ENCODE measurements around the gene MSI2. TPM values are rescaled to one million over a fixed set of nuclear protein-coding genes. Genes with fewer than 3 reads are reported as not detected.
"Not testable (repeated sequence)": the region's sequence is repeated elsewhere in the genome, so short reads cannot be mapped to it uniquely, and the experiment has no call there.

Gene MSI2
- total RNA-seq, 8 experiments from 2014 or later, result 33.0 to 114 (median 67.5) TPM

DNA sequence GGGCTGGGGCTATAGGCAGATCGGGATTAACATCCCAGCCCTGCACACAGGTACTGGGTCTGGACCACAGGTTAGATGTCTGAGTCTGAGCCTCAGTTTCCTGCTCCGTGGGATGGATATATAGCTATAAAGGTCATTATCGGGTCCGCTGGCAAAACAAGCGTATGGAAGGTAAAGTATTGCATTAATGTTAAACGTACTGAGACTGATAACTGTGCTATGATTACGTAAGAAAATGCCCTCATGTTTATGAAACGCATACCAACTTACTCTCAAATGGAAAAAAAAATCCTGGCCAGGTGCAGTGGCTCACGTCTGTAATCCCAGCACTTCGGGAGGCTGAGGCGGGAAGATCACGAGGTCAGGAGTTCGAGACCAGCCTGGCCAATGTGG lies 353.6 kb downstream of the MSI2 start:
- no peak overlapping the region for H3K4me3 ChIP-seq
- H3K27ac ChIP-seq, result no peak overlapping the region
- in situ Hi-C loops (cut with MboI; ENCODE audit: low pct_unique_long_range_greater_than_20kb in 2 of 9, low sequenced_read_pairs in 9 of 9, unreplicated experiment in 9 of 9), result no loop called here
- ATAC-seq (replicated peaks in 6 of 8), result no peak
- peaks cover 25 to 26% of the 10 kb centered on the region in 2 donors for H3K4me1 ChIP-seq (replicated peaks in 1 of 2)
- WGBS, 10 experiments, result 86 to 100% (median 97%) methylated on average over 1 to 12 of the region's 13 CpGs; no CpG with 5 or more reads in 2 of the 10 experiments

DNA sequence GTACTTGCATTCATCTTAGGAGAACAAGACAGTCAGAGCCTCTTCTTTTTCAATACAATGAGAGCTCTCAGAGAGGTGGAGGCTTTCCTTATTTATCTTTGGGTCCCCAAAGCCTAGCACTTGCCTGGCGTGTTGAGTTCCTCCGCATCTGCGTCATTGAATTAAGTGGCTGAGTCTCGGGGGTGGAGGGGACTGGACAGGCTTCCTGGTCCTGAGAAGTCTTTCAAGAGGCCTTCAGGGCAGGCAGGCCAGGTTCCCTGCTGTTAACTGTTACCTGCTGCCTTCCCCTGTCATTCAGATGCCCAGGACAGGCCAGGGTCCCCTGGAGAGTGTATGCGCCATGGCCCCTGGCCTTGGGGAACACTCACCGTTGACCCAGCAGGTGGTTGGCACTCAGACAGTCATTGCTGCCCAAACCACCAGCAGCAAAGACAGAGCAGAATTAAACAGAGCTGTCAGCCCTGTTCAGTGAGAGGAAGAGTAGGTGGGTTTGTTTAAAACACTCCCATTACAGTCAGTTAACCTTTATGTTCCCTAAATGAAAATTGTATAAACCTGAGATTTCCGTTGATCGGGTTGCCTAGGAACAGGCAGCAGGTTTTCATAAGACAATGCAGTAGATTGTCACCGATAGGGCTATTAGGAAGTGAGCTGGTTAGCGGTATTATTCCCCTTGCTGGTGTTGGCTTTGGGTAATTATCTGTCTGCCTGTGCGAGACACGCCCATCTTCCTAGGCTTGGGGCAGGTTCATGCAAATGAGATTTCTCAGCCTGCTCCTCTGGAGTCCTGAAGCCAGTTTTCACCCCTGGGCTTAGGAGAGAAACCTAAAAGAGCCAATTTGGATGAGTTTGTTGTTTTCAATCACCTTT lies 356.1 kb downstream of the MSI2 start:
- peak; percentile 37 to 86 (median 67) for ATAC-seq (replicated peaks in 6 of 8)
- 33 to 91% (median 67%) methylated on average over 3 to 6 of the region's 12 CpGs; no CpG with 5 or more reads in 3 of the 10 experiments for WGBS, 10 experiments
- in situ Hi-C loops (cut with MboI; ENCODE audit: low pct_unique_long_range_greater_than_20kb in 2 of 9, low sequenced_read_pairs in 9 of 9, unreplicated experiment in 9 of 9), result no loop called here
- peaks cover 9 to 20% of the 10 kb centered on the region in 2 donors for H3K4me1 ChIP-seq (replicated peaks in 1 of 2)
- no peak overlapping the region for H3K4me3 ChIP-seq
- no peak overlapping the region for H3K27ac ChIP-seq

DNA sequence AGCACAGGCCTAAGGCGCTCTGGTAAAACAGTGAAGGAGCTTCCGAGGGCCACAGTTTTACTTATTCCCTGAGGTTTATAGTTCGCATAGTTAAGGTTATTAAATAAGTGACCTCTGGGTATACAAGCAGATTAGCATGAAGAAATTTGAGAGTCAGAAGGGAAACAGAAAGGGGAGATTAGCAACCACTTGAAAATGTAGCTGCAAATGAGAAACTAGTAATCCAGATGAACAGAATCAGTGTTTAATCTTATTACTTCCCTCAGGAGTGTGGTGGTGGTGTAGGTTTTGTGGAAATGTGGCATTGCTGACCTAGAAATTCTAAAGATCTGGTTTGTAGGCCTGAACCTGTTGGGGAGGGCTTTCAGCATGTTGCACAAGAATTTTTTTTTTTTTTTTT lies 358.4 kb downstream of the MSI2 start:
- in situ Hi-C loops (cut with MboI; ENCODE audit: low pct_unique_long_range_greater_than_20kb in 2 of 9, low sequenced_read_pairs in 9 of 9, unreplicated experiment in 9 of 9), result no loop called here

DNA sequence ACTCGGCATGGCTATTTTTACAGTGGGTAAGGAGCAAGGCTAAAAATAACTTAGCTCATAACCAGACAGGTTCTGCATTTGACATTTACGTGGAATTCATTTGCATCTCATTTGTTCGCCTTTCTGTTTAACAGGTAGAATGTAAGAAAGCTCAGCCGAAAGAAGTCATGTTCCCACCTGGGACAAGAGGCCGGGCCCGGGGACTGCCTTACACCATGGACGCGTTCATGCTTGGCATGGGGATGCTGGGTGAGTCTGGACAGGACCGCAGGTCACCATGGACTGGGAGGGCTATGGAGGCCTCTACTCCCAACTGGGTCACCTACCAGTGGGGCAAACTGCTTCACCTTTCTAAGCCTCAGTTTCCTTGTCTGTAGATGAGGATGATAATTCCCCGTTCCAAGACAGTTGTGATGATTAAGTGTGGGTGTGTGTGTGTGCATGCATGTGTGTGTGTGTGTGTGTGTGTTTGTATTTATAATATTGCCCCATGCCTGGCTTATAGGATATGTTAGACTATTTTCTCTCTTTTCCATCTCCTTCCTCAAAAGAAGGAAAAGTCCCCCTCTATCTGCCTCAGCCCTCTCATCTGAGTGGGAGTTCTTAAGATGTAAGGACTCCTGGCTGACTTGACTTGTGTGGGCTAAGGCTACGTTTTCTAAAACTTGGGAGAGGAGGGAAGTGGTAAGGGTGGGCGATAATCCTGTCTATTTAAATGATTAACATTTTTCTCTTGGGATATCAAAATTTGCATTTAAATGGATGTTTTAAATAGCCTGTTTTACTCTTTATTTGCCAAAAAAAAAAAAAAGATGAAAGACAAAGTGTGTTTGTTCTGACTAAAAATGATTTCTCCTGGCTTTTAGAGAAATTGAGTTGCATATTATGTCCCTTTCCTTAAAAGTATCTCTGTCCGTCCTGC lies 359.8 kb downstream of the MSI2 start:
- in situ Hi-C loops (cut with MboI; ENCODE audit: low pct_unique_long_range_greater_than_20kb in 2 of 9, low sequenced_read_pairs in 9 of 9, unreplicated experiment in 9 of 9), result no loop called here
- Histone ChIP-seq H3K4me3 (no peak overlapping the region), H3K4me1 (replicated peaks in 1 of 2) (peaks cover 9 to 18% of the 10 kb centered on the region in 2 donors), H3K27ac (no peak overlapping the region)
- ATAC-seq (replicated peaks in 6 of 8), result peak in 1 of 8 experiments; percentile 4
- WGBS, 10 experiments, result 73 to 100% (median 80%) methylated on average over 1 to 12 of the region's 13 CpGs; no CpG with 5 or more reads in 1 of the 10 experiments

More for the DNA sequence above, 358.4 kb downstream of the MSI2 start:
- no peak for ATAC-seq (replicated peaks in 6 of 8)
- Histone ChIP-seq H3K27ac (no peak overlapping the region), H3K4me1 (replicated peaks in 1 of 2) (peaks cover 9 to 18% of the 10 kb centered on the region in 2 donors), H3K4me3 (no peak overlapping the region)
- WGBS, 10 experiments, result 87 to 100% (median 98%) methylated on average over 1 to 3 of the region's 3 CpGs

DNA sequence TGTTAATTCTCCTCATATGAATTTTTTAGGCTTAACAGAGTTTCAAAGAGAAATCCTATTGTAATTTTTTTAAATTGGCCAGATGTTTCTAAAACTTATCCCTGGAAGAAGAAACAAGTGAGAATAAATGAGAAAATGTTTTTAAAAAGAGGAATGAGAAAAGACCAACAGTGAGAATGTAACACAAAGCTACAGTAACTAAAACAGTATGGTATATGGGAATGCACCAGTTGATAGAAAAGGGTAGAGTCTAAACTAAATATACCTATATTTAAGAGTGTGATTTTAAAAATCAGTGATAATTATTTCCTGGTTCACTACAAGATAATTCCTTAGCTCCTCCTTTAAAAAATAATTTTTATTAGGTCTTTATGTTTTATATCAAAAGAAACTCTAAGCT lies 360.9 kb downstream of the MSI2 start:
- Histone ChIP-seq H3K4me1 (replicated peaks in 1 of 2) (peaks cover 8 to 19% of the 10 kb centered on the region in 2 donors), H3K4me3 (no peak overlapping the region), H3K27ac (no peak overlapping the region)
- in situ Hi-C loops (cut with MboI; ENCODE audit: low pct_unique_long_range_greater_than_20kb in 2 of 9, low sequenced_read_pairs in 9 of 9, unreplicated experiment in 9 of 9), result no loop called here
- ATAC-seq (replicated peaks in 6 of 8), result no peak

DNA sequence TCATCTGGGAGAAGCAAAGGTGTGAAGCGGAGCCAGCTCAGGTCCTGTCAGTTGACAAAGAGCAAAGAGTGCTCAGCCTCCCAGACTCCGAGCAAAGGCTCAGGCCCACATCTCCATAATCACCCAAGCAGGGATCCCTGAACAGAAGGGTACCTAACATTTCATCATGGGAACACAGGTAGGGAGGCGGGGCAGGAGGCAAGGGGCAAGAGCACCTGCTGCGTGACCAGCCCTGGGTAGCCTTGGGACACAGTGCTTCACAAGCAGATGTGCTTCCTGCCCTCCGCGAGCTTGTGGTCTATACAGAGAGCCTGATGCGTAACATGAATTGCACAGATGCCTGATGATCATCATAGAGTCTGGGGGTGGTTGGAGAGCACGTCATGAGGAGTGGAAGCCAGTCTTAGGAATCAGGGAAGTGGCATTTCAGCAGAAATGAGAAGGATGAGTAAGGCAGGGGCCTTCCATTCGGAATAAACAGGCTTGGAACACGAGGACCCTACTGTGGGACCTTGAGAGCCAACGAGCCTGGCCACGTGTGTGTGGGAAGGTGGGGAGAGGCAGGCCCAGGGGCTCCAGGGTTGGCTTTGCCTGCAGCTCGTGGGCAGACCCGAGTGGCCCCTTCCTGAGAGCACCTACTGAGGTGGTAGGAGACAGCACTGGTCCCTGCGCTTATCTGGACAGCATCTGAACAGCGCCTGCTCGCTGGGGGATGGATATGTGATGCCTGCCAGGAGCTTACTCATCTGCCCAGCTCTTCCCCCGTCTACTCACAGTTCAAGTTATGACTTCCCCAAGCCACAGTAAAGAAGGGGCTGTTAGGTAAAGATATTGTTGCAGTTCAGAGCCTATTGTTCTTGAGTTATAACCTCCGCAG lies 363.0 kb downstream of the MSI2 start:
- in situ Hi-C loops (cut with MboI; ENCODE audit: low pct_unique_long_range_greater_than_20kb in 2 of 9, low sequenced_read_pairs in 9 of 9, unreplicated experiment in 9 of 9), result no loop called here
- ATAC-seq (replicated peaks in 6 of 8), result no peak
- no peak overlapping the region for H3K27ac ChIP-seq
- 83 to 100% (median 100%) methylated on average over 1 to 10 of the region's 19 CpGs; no CpG with 5 or more reads in 4 of the 10 experiments for WGBS, 10 experiments
- H3K4me1 ChIP-seq (replicated peaks in 1 of 2), result peaks cover 20 to 29% of the 10 kb centered on the region in 2 donors
- no peak overlapping the region for H3K4me3 ChIP-seq

DNA sequence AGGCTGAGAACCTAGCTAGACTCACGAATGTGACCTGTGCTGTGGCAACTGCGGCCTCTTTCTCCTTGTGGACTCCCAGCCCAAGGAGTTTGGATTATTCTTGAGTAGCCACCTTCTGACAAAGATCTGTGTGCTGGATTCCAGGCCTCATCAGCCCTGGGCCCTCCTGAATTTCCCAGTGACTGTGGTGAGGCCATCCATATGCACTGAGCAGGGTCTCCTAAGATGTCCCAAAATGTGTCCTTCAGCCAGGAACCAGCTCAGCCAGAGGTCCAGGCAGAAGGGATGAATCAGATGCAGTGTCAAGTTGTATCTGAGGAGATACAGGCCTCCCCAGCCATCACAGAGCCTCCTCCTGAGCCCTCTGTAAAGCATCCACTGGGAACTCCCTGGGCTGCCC lies 364.3 kb downstream of the MSI2 start:
- H3K4me3 ChIP-seq, result no peak overlapping the region
- H3K4me1 ChIP-seq (replicated peaks in 1 of 2), result peaks cover 33 to 42% of the 10 kb centered on the region in 2 donors
- no peak for ATAC-seq (replicated peaks in 6 of 8)
- WGBS, 10 experiments, result 100% methylated on average over 1 to 2 of the region's 2 CpGs; no CpG with 5 or more reads in 4 of the 10 experiments
- H3K27ac ChIP-seq, result no peak overlapping the region
- in situ Hi-C loops (cut with MboI; ENCODE audit: low pct_unique_long_range_greater_than_20kb in 2 of 9, low sequenced_read_pairs in 9 of 9, unreplicated experiment in 9 of 9), result no loop called here

DNA sequence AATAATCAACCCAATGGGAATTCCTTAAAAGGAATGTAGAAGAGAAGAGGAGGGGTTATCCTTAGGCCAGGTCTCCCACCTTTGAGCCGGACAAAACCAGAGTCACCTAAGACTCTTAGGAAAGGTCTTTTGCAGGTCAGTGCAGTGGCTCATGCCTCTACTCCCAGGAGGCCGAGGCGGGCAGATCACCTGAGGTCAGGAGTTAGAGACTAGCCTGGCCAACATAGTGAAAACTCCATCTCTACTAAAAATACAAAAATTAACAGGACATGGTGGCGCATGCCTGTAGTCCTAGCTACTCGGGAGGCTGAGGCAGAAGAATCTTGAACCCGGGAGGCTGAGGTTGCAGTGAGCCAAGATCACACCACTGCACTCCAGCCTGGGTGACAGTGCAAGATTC lies 365.5 kb downstream of the MSI2 start:
- H3K4me3 ChIP-seq; H3K27ac ChIP-seq; ATAC-seq (replicated peaks in 6 of 8); in situ Hi-C loops (cut with MboI; ENCODE audit: low pct_unique_long_range_greater_than_20kb in 2 of 9, low sequenced_read_pairs in 9 of 9, unreplicated experiment in 9 of 9): not testable (repeated sequence)
- WGBS, 10 experiments, result 83 to 100% (median 92%) methylated on average over 1 to 5 of the region's 6 CpGs; no CpG with 5 or more reads in 4 of the 10 experiments
- peaks cover 40 to 44% of the 10 kb centered on the region in 2 donors for H3K4me1 ChIP-seq (replicated peaks in 1 of 2)

DNA sequence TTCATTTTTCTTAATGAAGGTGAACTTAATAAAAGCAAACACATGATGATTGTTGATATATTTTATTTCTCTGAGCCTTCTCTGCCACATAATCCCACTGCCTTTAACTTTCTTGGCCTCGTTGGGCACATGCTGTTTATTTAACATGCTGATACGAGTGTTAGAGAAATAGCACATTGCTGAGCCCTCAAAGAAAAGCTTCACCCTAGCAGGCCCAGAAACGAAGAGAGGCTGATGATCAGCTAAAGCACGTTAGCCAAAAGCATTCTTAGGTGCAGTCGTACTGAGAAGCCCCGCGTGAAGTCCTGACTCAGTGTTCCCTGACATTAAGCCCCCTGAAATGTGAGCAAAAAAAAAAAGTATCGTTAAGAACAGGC lies 366.0 kb downstream of the MSI2 start:
- in situ Hi-C loops (cut with MboI; ENCODE audit: low pct_unique_long_range_greater_than_20kb in 2 of 9, low sequenced_read_pairs in 9 of 9, unreplicated experiment in 9 of 9), result no loop called here
- no peak overlapping the region for H3K4me3 ChIP-seq
- H3K4me1 ChIP-seq (replicated peaks in 1 of 2), result peaks cover 40 to 49% of the 10 kb centered on the region in 2 donors
- no peak overlapping the region for H3K27ac ChIP-seq
- WGBS, 10 experiments, result 40 to 93% (median 80%) methylated on average over 2 to 8 of the region's 8 CpGs; no CpG with 5 or more reads in 2 of the 10 experiments
- no peak for ATAC-seq (replicated peaks in 6 of 8)

DNA sequence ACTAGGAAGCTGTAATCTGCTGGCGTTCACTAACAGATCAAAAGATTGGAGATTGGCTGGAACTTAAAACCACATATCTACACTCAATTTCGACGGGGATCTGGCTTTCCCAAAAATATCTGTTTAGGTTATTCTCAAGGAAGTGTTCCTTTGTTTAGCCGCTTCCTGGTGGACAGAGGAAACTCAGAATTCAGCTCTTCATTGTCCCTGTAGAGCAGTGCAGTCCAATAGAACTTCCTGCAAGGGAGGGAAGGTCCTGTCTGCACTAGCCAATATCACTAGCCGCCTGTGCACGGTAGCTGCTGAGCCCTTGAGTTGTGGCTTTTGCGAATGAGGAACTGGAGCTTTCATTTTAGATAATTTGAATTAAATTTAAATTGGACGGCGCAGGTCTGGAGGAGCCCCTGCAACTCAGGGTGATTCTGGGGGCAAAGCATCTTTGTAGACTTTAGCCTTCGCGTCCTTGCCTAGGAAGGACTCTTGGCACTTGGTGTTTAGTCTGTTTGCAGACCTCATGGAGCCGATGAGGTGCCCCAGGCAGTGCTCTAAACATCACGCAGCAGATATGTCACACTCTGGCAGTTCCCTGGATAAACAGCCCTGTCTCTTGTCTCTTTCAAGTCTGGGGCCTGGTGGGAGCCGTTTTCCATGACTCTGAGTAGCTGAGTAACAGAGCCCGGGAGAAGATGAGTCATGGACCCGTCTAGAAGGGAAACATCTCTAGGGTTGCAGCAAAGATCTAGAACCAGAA lies 366.5 kb downstream of the MSI2 start:
- WGBS, 10 experiments, result 40 to 95% (median 83%) methylated on average over 2 to 12 of the region's 16 CpGs; no CpG with 5 or more reads in 1 of the 10 experiments
- Histone ChIP-seq H3K4me3 (no peak overlapping the region), H3K27ac (peak overlapping the region; percentile 28 to 38), H3K4me1 (replicated peaks in 1 of 2) (peaks cover 40 to 50% of the 10 kb centered on the region in 2 donors)
- in situ Hi-C loops (cut with MboI; ENCODE audit: low pct_unique_long_range_greater_than_20kb in 2 of 9, low sequenced_read_pairs in 9 of 9, unreplicated experiment in 9 of 9), result no loop called here
- ATAC-seq (replicated peaks in 6 of 8), result peak in 6 of 8 experiments; percentile 69 to 86 (median 82)

DNA sequence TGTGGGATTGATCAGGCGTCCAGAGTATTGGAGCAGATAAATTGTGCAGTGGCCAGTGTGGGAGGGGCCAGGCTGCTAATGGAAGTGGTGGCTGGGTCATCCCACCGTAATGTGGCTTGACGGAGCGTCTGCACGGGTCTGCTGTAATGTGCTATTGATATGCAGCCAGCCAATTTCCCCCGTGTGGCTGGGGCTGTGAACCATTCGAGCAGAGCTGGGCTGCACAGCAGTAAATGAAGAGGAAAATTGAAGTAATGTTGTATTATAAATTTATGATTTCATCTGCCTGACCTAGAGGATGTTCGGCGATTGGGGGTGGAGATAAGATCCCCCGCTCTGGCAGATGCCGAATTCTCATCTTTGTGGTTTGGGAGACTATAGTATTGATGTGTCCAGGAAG lies 367.3 kb downstream of the MSI2 start:
- peak in 5 of 8 experiments; percentile 86 to 90 (median 87) for ATAC-seq (replicated peaks in 6 of 8)
- in situ Hi-C loops (cut with MboI; ENCODE audit: low pct_unique_long_range_greater_than_20kb in 2 of 9, low sequenced_read_pairs in 9 of 9, unreplicated experiment in 9 of 9), result no loop called here
- Histone ChIP-seq H3K27ac (peak overlapping the region; percentile 7 to 38), H3K4me1 (replicated peaks in 1 of 2) (peaks cover 40 to 50% of the 10 kb centered on the region in 2 donors), H3K4me3 (no peak overlapping the region)
- WGBS, 10 experiments, result 51 to 100% (median 77%) methylated on average over 2 to 11 of the region's 11 CpGs; no CpG with 5 or more reads in 1 of the 10 experiments

Measured in motor neuron (in vitro differentiated cells).